HepG2 (cell line): Measurements from ENCODE around the gene MAP2K1. TPM values are rescaled to one million over a fixed set of nuclear protein-coding genes. Genes with fewer than 3 reads are reported as not detected.
A peak's percentile ranks its signal among the peaks of the same experiment; 100 is the strongest.

Source experiments
- EHMT2 ChIP-seq: fragments of 200-600 bp; sonication (generic); IDR thresholded peaks from 2 replicates; pipeline ENCODE4 v1.7.0; 2017; ENCODE audit warnings: antibody characterized with exemption, low read depth, low read length, borderline replicate concordance
- HMG20B ChIP-seq: conservative IDR thresholded peaks from 2 replicates; pipeline ENCODE4 v1.6.1; 2016; ENCODE audit warnings: missing genetic modification reagents, missing compliant biosample characterization
- IRX3 ChIP-seq: sonication (generic); formaldehyde crosslinking; IDR thresholded peaks from 2 replicates; pipeline ENCODE4 v1.8.1; 2023; ENCODE audit warnings: mild to moderate bottlenecking, low read depth, missing genetic modification reagents, borderline replicate concordance
- KDM5A ChIP-seq: fragments of 200-600 bp; sonication (generic); IDR thresholded peaks from 2 replicates; pipeline ENCODE4 v1.7.0; 2018; ENCODE audit warnings: antibody characterized with exemption, mild to moderate bottlenecking, low read length, borderline replicate concordance
- NBN ChIP-seq: fragments of 450-650 bp; conservative IDR thresholded peaks from 2 replicates; pipeline ENCODE4 v1.6.1; 2017
- NCOA5 ChIP-seq: sonication (generic); formaldehyde crosslinking; IDR thresholded peaks from 2 replicates; pipeline ENCODE4 v1.4.0; 2020; ENCODE audit warnings: missing genetic modification reagents
- NFKBIZ ChIP-seq: IDR thresholded peaks from 2 replicates; pipeline ENCODE4 v1.6.1; 2018; ENCODE audit warnings: missing genetic modification reagents, missing compliant biosample characterization
- SNAPC4 ChIP-seq: sonication (generic); formaldehyde crosslinking; IDR thresholded peaks from 2 replicates; pipeline ENCODE4 v1.4.0; 2020; ENCODE audit warnings: mild to moderate bottlenecking, missing genetic modification reagents
- SSRP1 ChIP-seq: IDR thresholded peaks from 2 replicates; pipeline ENCODE4 v1.6.1; 2016; ENCODE audit warnings: control low read depth
- ZFP36L2 ChIP-seq: sonication (generic); formaldehyde crosslinking; IDR thresholded peaks from 2 replicates; pipeline ENCODE4 v1.4.0; 2020; ENCODE audit warnings: missing genetic modification reagents
- ZMYM4 ChIP-seq: sonication (generic); formaldehyde crosslinking; IDR thresholded peaks from 2 replicates; pipeline ENCODE4 v1.8.1; 2023; ENCODE audit warnings: mild to moderate bottlenecking, missing genetic modification reagents
- ZNF230 ChIP-seq: sonication (generic); formaldehyde crosslinking; IDR thresholded peaks from 2 replicates; pipeline ENCODE4 v1.4.0; 2020; ENCODE audit warnings: mild to moderate bottlenecking, missing genetic modification reagents
- ZNF260 ChIP-seq: sonication (generic); formaldehyde crosslinking; IDR thresholded peaks from 2 replicates; pipeline ENCODE4 v1.4.0; 2020; ENCODE audit warnings: missing genetic modification reagents, low read depth, mild to moderate bottlenecking, borderline replicate concordance
- ZNF281 ChIP-seq: sonication (generic); formaldehyde crosslinking; IDR thresholded peaks from 2 replicates; pipeline ENCODE4 v1.4.0; 2020; ENCODE audit warnings: missing genetic modification reagents, borderline replicate concordance
- ZNF333 ChIP-seq: sonication (generic); formaldehyde crosslinking; IDR thresholded peaks from 2 replicates; pipeline ENCODE4 v1.4.0; 2020; ENCODE audit warnings: mild to moderate bottlenecking, missing genetic modification reagents, borderline replicate concordance
- ZNF552 ChIP-seq: sonication (generic); formaldehyde crosslinking; IDR thresholded peaks from 2 replicates; pipeline ENCODE4 v1.9.0; 2022; ENCODE audit warnings: missing genetic modification reagents, mild to moderate bottlenecking, borderline replicate concordance
- ZNF747 ChIP-seq: sonication (generic); formaldehyde crosslinking; IDR thresholded peaks from 2 replicates; pipeline ENCODE4 v1.8.1; 2023; ENCODE audit warnings: missing genetic modification reagents, mild to moderate bottlenecking, borderline replicate concordance
- polyA plus RNA-seq, 8 experiments: library from polyadenylated mRNA; depleted of rRNA in 3 of 8; stranded (reverse) in 7 of 8; unstranded in 1 of 8; fragments of >200 nt; fragmentation: Illumina TruSeq in 4 of 8; extraction: Trizol in 4 of 8; gene quantifications; 2 replicates each; pipeline versions ENCODE4 v1.2.1 to v1.2.3, GENCODE V29; 2011 to 2016; ENCODE audit warnings: low read depth in 4 of 8, missing spikeins in 1 of 8, mixed read lengths in 1 of 8; ENCODE audit not compliant: insufficient read depth in 1 of 8
- total RNA-seq, 5 experiments: library from RNA; depleted of rRNA; stranded (reverse); fragments of >200 nt; fragmentation: Illumina TruSeq; extraction: Trizol; gene quantifications; 2 replicates each; pipeline ENCODE4 v1.2.3, GENCODE V29; 2016; ENCODE audit warnings: low read depth in 1 of 5
- TF ChIP-seq, protein P1 (sequence below): fragments of 450-650 bp; IDR thresholded peaks from 2 replicates; pipeline ENCODE4 v1.6.1; 2017
- TF ChIP-seq, protein P2 (sequence below): sonication (generic); formaldehyde crosslinking; IDR thresholded peaks from 2 replicates; pipeline ENCODE4 v1.8.1; 2023; ENCODE audit warnings: missing genetic modification reagents, inconsistent platforms, borderline replicate concordance

The MAP2K1 gene
- total and polyA plus RNA-seq, 2 of the 13 experiments (the other 11 are each of a cell fraction or from before 2014, with no cell fraction given): 24.1 to 49.2 TPM

- TF ChIP-seq SNAPC4 (no peak), HMG20B (CRISPR knock-in tag) (no peak), ZNF333 (no peak), IRX3 (CRISPR knock-in tag) (no peak), NCOA5 (CRISPR knock-in tag) (no peak), ZMYM4 (CRISPR knock-in tag) (peak; percentile 97), ZNF230 (no peak), ZFP36L2 (no peak), NFKBIZ (peak; percentile 46; the same call in 1 of the 2 replicates), ZNF281 (CRISPR knock-in tag) (peak; percentile 80), ZNF552 (CRISPR knock-in tag) (0 out of 2 replicates have a peak, but pooled peaks have one; percentile 64), ZNF260 (CRISPR knock-in tag) (no peak), NBN (no peak), SSRP1 (CRISPR knock-in tag) (peak; percentile 80; the same call in 1 of the 2 replicates), EHMT2 (no peak), ZNF747 (CRISPR knock-in tag) (no peak), KDM5A (no peak)
- TF ChIP-seq, protein P1, sequence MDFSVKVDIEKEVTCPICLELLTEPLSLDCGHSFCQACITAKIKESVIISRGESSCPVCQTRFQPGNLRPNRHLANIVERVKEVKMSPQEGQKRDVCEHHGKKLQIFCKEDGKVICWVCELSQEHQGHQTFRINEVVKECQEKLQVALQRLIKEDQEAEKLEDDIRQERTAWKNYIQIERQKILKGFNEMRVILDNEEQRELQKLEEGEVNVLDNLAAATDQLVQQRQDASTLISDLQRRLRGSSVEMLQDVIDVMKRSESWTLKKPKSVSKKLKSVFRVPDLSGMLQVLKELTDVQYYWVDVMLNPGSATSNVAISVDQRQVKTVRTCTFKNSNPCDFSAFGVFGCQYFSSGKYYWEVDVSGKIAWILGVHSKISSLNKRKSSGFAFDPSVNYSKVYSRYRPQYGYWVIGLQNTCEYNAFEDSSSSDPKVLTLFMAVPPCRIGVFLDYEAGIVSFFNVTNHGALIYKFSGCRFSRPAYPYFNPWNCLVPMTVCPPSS: no peak
- TF ChIP-seq, protein P2, sequence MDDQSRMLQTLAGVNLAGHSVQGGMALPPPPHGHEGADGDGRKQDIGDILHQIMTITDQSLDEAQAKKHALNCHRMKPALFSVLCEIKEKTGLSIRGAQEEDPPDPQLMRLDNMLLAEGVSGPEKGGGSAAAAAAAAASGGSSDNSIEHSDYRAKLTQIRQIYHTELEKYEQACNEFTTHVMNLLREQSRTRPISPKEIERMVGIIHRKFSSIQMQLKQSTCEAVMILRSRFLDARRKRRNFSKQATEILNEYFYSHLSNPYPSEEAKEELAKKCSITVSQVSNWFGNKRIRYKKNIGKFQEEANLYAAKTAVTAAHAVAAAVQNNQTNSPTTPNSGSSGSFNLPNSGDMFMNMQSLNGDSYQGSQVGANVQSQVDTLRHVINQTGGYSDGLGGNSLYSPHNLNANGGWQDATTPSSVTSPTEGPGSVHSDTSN (CRISPR knock-in tag): no peak
These were observed at the start of gene MAP2K1 (continued) for GRCh38 chr15:66386204-66387123.
